ENCODE measurements around the gene AFF3.
"Not testable (repeated sequence)": the region's sequence is repeated elsewhere in the genome, so short reads cannot be mapped to it uniquely, and the experiment has no call there.

AFF3 gene

GRCh38 chr2:100145893-100146656 lies 3.7 kb upstream of the AFF3 start:
- no peak for DNase-seq

DNA sequence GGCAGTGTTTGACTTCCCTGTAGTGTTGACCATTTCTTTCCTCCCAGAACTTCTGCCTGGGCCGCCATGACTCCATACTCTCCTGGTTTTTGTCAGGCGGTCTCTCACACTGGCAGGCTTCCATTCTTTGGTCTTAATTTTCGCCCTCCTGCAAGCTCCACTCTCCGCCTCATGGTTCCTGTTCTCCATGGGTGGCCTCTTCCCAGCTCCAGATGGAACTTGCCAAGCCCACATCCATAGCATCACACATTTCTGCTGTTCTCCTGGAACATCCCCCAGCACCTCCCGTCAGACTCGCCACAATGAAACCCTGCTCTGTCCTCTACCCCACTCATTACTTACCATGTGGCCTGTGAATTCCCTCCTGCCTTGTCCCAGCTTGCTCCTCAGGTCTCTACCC lies 896 bp upstream of the AFF3 start:
- DNase-seq: no peak

DNA sequence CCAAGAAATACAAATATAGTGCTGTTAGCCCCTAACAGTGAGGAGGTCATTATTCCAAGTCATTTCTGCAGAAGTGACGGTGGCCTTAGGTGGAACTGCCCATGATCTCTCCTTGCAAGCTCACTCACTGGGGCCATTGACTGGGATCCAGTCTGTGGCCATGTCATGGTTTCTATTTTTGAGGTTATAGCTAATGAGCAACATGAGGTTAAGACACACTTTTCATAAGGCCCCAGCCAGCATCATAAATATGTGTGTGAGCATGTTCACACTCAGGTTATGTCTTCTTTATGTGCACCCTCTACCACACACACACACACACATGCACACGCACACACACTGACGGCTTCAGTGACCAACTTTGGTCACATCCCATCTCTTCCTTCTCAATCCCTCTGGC lies 484 bp downstream of the AFF3 start:
- peak; percentile 41 for DNase-seq

DNA sequence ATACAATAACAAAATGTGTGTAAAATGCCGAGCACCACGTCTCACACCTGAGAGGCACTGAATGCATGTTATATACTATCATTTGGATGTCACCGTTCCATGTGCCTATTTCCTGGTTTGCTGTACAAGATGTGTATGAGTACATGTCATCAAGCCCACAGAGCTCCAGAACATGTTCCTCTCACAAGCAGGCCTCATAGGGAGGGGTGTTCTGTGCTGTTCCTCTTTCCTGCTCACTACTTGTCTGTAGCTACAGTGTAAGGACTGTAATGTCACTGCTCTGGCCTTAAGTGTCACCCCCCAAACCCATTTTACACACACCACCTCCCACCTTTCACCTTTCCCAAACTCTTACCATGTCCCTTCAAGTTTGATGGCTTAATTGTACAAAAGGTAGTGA lies 1.8 kb downstream of the AFF3 start:
- peak; percentile 90 for DNase-seq

DNA sequence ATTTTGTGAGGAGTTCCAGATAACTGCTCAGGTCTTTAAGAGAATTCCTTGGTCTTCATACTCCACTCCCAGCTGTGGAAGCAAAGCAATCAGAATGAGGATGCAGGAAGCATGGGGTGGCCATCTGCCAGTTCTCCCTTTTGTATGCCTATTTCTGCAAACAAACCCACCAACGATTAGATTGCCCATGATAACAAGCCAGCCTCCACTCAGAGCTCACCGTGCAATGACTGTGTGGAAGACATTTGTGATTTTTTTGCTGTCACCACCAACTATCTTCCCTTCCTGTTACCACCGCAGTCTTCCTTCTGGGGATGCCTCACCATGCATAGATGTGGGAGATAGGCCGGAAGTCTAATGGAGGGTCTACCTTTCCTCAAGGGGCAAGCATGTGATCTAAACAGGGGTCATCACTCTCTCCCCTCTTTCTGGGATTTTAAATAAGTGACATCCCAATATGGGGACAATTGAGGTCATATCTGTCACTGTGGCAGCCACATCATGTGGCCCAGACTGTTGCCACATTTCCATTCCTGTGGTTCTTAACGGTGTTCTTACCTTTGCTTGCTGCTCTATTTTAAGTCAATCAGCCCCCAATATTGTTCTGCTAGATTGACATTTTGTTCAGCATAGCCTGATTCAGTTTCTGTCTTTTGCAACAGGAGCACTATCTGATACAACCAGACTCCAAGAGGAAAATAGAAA lies 4.4 kb downstream of the AFF3 start:
- no peak for DNase-seq

DNA sequence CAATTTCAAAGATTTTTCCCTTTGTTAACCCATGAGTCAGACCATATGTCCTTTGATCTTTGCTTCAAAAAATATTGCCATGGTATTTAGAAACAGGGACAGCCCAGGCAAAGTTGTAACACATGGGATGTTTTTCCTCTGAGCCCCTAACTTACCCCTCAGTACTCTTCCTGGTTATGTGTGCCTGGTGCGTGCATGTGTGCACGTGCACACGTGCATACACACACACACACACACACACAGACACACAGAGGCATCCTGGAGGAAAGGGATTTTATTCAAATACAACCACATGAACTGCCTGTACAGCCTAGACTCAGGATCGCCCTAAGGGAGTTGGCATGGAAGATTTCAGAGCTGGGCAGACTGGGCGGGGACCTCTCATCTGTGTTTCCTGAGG lies 5.1 kb downstream of the AFF3 start:
- no peak for DNase-seq

DNA sequence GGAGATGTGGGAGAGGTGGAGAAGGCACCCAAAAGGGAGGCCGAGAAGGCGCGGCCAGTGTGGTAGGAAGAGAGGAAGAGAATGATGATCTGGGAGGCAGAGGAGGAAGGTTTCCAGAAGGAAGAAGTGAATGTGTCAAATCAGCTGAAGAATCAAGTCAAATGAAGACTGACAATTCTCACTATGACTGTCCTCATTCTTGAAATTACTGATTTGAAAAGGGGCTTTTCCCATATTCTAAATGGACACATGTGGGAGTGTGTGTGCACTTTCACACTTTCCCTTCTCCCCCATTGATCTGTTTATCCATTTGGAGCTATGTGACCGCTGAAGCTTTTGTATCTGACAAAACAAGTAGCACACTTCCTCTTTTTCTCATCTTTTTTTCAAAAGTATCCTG lies 6.1 kb downstream of the AFF3 start:
- peak; percentile 71 for DNase-seq

- DNase-seq: no peak
Measured at GRCh38 chr2:100135415-100135814, 7.0 kb downstream of the AFF3 start.

GRCh38 chr2:100130595-100131391 lies 11.6 kb downstream of the AFF3 start:
- no peak for DNase-seq

GRCh38 chr2:100126897-100127401 lies 15.4 kb downstream of the AFF3 start:
- DNase-seq: no peak

DNA sequence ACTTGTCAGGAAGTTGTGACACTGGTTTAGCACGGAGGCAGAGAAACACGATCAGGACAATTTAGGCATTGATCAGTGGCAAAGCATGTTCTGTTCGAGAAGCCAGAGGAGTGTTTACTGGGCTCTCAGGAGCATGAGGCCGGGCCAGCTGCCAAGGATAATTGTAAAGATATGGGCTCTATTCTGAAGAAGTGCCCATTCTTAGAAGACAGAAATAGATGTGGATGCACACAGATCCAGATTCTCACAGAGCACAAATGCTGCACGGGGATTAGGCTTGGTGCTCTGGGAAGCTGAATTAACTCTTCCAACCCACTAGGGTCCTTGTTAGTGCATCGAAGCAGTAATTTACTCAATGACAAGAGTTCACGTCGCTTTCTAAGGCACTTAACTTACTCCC lies 16.2 kb downstream of the AFF3 start:
- no peak for DNase-seq

DNA sequence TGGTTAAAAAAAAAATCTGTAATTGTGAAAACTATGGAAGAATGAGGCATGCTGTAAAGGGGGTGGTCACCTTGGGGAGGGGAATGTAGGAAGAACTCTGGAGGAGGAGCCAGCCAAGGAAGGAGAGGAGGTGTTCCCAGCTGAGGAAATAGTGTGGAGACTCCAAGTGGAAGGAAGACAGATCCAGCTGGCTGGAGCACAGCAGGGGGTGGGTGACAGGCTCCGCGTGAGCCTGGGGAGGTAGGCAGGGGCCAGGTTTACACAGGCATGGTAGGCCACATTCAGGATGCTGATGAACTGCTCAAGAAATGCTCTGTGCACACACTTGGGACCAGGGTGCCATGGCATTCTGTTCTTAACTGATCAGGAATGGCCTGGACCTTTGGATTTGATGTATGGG lies 16.8 kb downstream of the AFF3 start:
- no peak for DNase-seq

DNA sequence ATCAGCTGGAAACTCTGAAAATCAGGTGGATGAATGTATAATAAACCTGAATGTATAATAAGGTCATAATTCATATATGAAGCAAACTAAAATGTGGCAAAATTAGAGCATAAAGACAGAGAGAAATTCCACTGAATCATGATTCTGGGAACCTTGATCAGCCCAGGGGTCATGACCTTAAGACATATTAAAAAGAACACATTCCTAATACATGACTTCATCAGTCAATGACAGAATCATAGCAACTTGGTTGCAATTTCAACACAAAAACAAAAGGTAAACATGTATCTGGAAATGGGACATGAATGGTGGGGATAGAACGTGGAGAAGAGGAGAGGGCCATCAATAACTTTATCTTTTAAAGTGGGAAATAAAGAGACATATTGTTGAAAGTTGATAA lies 17.6 kb downstream of the AFF3 start:
- DNase-seq: no peak

DNA sequence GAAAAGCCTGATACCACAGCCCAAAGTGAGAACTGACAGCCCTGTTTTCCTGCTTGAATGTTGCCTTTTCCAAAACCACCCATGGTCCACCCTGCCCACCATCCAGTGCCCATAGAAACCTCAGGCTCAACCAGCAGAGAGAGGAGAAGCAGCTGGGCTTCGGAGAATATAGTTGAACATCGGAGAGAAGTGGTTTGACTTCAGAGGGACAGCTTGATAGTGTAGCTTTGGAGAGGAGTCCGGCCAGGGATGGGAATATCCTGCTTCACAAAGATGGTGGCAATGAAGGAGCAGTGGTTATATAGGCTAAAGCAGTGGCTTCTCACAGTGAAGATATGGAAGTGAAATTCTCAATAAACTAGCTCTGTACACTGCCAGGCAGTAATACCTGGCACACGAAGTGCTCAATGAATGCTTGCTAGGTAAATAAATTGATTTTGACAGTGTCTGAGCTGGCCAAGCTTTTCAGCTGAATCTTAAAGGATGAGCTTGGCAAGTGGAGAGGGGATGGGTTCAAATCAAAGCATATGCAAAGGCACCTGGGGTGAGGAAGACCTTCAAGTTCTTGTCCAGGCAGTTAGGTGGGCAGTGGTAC lies 21.2 kb downstream of the AFF3 start:
- no peak for DNase-seq

- DNase-seq: no peak
Measured at GRCh38 chr2:100119235-100119634, 23.2 kb downstream of the AFF3 start.

DNA sequence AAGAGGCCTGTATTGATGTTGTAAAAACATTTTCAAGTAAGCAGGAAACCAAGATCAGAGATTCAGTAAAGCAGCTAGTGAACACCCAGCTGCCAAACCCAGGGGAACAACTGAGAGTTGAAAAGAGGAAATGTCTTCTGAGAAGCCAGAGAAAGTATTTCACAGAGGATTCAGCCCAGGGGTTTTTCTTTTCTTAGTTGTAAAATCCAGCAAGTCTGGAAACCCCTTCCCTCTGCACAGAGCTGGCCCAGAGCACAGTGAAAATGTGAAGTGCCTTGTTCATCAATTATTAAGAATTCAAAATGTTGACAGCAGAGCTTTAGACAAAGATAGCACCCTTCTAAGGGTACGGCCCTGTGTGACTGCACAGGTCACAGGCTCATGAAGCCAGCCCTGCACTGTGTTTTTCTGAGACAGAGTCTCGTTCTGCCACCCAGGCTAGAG lies 28.4 kb downstream of the AFF3 start:
- DNase-seq: peak; percentile 86

- peak; percentile 69 for DNase-seq
Measured at GRCh38 chr2:100110614-100111000, 31.8 kb downstream of the AFF3 start.

- DNase-seq: no peak
Measured at GRCh38 chr2:100109986-100110613, 32.3 kb downstream of the AFF3 start.

DNA sequence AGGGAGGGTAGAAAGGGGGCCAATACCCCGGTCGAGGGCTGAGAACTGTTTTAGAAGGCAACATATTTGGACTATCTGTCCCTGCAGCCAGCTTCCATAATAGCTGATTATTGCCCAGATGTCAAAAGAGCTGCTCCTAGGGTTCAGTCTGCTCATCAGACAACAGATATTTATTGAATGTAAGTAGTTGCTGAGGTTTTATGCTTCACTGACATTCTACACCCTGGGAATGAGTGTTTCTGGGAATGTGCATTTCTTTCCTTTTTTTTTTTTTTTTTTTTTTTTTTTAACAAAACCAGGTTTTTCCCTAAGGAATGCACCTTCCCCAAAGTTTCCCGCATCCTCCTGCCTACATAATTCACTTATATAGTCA lies 33.8 kb downstream of the AFF3 start:
- not testable (repeated sequence) for DNase-seq

DNA sequence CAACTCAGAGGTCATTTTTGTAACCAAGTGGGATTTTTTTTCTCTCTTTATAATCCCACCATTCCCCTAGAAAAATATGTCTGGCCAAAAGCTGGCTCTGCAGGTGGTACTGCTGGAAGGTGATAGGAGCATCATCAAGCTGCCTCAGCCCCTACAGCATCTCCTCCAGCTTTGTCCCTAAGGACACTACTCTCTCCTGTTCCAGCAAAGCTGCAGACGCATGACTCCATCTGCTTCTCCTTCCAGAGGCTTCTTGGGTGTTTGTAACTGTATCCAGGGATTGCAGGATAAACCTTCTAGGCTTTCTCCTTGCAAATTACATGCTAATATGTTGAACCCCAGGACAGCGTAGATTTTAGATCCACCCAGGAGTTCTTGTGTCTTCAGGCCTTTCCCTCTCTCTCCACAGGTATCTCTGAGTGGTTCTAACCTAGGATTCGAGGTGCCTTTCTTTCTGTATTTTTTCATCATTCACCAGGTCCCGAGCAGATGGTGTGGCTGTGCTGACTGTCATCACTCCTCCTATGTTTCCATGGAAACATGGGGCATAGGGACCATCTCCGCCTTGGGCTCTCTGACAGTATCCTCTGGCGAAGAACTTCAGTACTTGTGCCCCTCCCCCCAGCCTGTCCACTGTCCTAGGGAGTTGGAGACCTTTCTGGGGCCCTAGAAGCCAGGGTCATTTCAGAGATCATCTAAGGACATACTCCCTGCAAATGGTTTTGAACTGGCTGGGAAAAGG lies 34.3 kb downstream of the AFF3 start:
- DNase-seq: no peak

GRCh38 chr2:100107440-100107839 lies 35.0 kb downstream of the AFF3 start:
- DNase-seq: no peak

DNA sequence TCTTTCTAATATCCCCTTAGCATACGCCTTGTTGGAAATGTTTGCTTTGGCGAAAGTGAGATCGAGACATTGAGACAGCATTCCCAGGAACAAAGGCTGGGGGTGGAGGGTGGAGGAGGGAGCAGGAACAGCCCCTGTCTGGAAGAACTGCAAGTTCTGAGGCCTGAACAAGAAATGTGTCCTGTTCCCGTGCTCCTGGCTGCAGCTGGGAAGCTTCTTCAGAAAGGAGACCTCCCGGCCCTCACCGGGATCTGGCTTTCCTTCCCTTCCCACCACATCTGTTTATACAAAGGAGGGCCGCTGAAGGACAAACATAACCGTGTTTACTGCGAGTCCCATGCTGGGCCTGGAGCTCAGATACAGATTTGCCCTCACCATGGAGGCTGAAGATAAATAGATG lies 35.9 kb downstream of the AFF3 start:
- DNase-seq: no peak

All from MV-4-11 (cell line).